H1 (cell line): ENCODE results near the gene NOL4L. TPM values are rescaled to one million over a fixed set of nuclear protein-coding genes. Genes with fewer than 3 reads are reported as not detected.

Experiments used
- BCL11A ChIP-seq, 2 experiments: IDR thresholded peaks; one replicate each; pipeline ENCODE4 v1.6.1; 2011; ENCODE audit warnings: low read depth in 2 of 2, low read length in 2 of 2, mild to moderate bottlenecking in 2 of 2
- CHD1 ChIP-seq: IDR thresholded peaks from 2 replicates; pipeline ENCODE4 v1.6.1; 2012; ENCODE audit warnings: low read depth, low read length, improper control_type of control experiment
- EP300 ChIP-seq, 2 experiments: IDR thresholded peaks; 1 replicate in 1 of 2; 2 replicates in 1 of 2; pipeline ENCODE4 v1.6.1; 2011 to 2012; ENCODE audit warnings: low read depth in 2 of 2, low read length in 2 of 2, mild to moderate bottlenecking in 2 of 2, borderline replicate concordance in 1 of 2, inconsistent platforms in 1 of 2, moderate library complexity in 1 of 2
- GTF2F1 ChIP-seq: IDR thresholded peaks from 2 replicates; pipeline ENCODE4 v1.6.1; 2012; ENCODE audit warnings: low read depth, low read length, improper control_type of control experiment, borderline replicate concordance
- HDAC2 ChIP-seq, 2 experiments: fragments of 300-600 bp in 1 of 2; sonication (generic) in 1 of 2; IDR thresholded peaks; 2 replicates each; pipeline ENCODE4 v1.6.1; 2011 to 2012; ENCODE audit warnings: low read depth in 2 of 2, low read length in 2 of 2, mild to moderate bottlenecking in 2 of 2, moderate library complexity in 2 of 2, borderline replicate concordance in 1 of 2, inconsistent platforms in 1 of 2
- HDAC6 ChIP-seq: IDR thresholded peaks from one replicate; pipeline ENCODE4 v1.7.1; 2012; ENCODE audit warnings: low read depth, mild to moderate bottlenecking, inconsistent platforms, low read length, moderate library complexity
- KDM1A ChIP-seq: fragments of 200-600, 300-600 bp; sonication (generic); IDR thresholded peaks from 2 replicates; pipeline ENCODE4 v1.7.1; 2016; ENCODE audit warnings: mild to moderate bottlenecking, low read length, borderline replicate concordance
- MAFK ChIP-seq: IDR thresholded peaks from 2 replicates; pipeline ENCODE4 v1.6.1; 2012; ENCODE audit warnings: low read depth, mild to moderate bottlenecking, improper control_type of control experiment, low read length
- POLR2AphosphoS5 ChIP-seq: IDR thresholded peaks from 2 replicates; pipeline ENCODE4 v1.6.1; 2011; ENCODE audit warnings: low read depth, low read length
- SIN3A ChIP-seq, 2 experiments: IDR thresholded peaks in 1 of 2; conservative IDR thresholded peaks in 1 of 2; 2 replicates each; pipeline ENCODE4 v1.6.1; 2011 to 2012; ENCODE audit warnings: low read length in 2 of 2, improper control_type of control experiment in 1 of 2, low read depth in 1 of 2, mild to moderate bottlenecking in 1 of 2
- polyA plus RNA-seq, 7 experiments: library from polyadenylated mRNA; depleted of rRNA in 3 of 7; stranded (reverse) in 5 of 7; unstranded in 2 of 7; fragments of >200 nt in 5 of 7; fragments of 200-250 nt in 2 of 7; gene quantifications; 1 replicate in 5 of 7; 2 replicates in 1 of 7; 4 replicates in 1 of 7; pipeline versions ENCODE4 v1.2.1 to v1.2.3, GENCODE V29; 2011 to 2013; ENCODE audit warnings: missing spikeins in 2 of 7, mixed read lengths in 2 of 7
- total RNA-seq: library from RNA; stranded (reverse); fragmentation: NEBNext Ultra II Directional; extraction: Animal tissue kit (Norgen Biotek cat#: 25700); gene quantifications from 2 replicates; pipeline ENCODE4 v1.2.1, GENCODE V29; 2021

Gene NOL4L
- total and polyA plus RNA-seq, 2 of the 8 experiments (the other 6 are each of a cell fraction or from before 2014, with no cell fraction given) = 15.3 to 23.7 TPM

- TF ChIP-seq MAFK (no peak), HDAC6 (no peak), HDAC2 (IDR thresholded peaks at IDR 0.05; ENCODE audit: borderline replicate concordance in 1 of 2, low read depth in 2 of 2, low read length in 2 of 2) (peak in 1 of 2 experiments; percentile 65; a peak in 2 of 4 replicates), SIN3A (conservative IDR thresholded peaks at IDR 0.05 in 1 of 2, IDR thresholded peaks at IDR 0.05 in 1 of 2; ENCODE audit: low read depth in 1 of 2, low read length in 2 of 2) (no peak; a peak in 1 of 4 replicates), GTF2F1 (no peak), POLR2AphosphoS5 (no peak), KDM1A (no peak; the same call in 1 of the 2 replicates), BCL11A (IDR thresholded peaks at IDR 0.05; ENCODE audit: low read depth in 2 of 2, low read length in 2 of 2) (no peak), EP300 (IDR thresholded peaks at IDR 0.05; ENCODE audit: borderline replicate concordance in 1 of 2, low read depth in 2 of 2, low read length in 2 of 2) (peak in 1 of 2 experiments; percentile 2; a peak in 1 of 3 replicates), CHD1 (no peak)
Measured at GRCh38 chr20:32482442-32483261, 102.5 kb downstream of the NOL4L start (continued).
